Ectodermal cell (in vitro differentiated cells): Measurements from ENCODE around the gene PLXNC1.

Source experiments
- H3K27ac ChIP-seq: 2 replicates; pipeline ENCODE4 v1.7.0; 2013; ENCODE audit warnings: mild to moderate bottlenecking, low read depth, low read length; ENCODE audit not compliant: insufficient read depth, poor library complexity, severe bottlenecking
- H3K27me3 ChIP-seq: 2 replicates; pipeline ENCODE4 v1.7.0; 2013; ENCODE audit warnings: mild to moderate bottlenecking, low read length; ENCODE audit not compliant: insufficient read depth, control insufficient read depth, poor library complexity, severe bottlenecking
- H3K36me3 ChIP-seq: one replicate; pipeline ENCODE4 v1.7.0; 2013; ENCODE audit warnings: low read length; ENCODE audit not compliant: control insufficient read depth, insufficient read depth
- H3K4me1 ChIP-seq: one replicate; pipeline ENCODE4 v1.7.0; 2013; ENCODE audit warnings: low read length; ENCODE audit not compliant: control insufficient read depth, insufficient read depth
- H3K4me3 ChIP-seq: 2 replicates; pipeline ENCODE4 v1.7.0; 2013; ENCODE audit warnings: low read depth, low read length, control low read depth; ENCODE audit not compliant: insufficient read depth
- H3K9me3 ChIP-seq: 2 replicates; pipeline ENCODE4 v1.7.0; 2013; ENCODE audit warnings: mild to moderate bottlenecking, low read length, moderate library complexity; ENCODE audit not compliant: control insufficient read depth
- WGBS, 2 experiments: methylation state at CpG; one replicate each; pipeline ENCODE4 v1.1.7; 2013; ENCODE audit warnings: missing lambda C conversion rate in 2 of 2; 5-methylcytosine and 5-hydroxymethylcytosine counted together

Gene PLXNC1

DNA sequence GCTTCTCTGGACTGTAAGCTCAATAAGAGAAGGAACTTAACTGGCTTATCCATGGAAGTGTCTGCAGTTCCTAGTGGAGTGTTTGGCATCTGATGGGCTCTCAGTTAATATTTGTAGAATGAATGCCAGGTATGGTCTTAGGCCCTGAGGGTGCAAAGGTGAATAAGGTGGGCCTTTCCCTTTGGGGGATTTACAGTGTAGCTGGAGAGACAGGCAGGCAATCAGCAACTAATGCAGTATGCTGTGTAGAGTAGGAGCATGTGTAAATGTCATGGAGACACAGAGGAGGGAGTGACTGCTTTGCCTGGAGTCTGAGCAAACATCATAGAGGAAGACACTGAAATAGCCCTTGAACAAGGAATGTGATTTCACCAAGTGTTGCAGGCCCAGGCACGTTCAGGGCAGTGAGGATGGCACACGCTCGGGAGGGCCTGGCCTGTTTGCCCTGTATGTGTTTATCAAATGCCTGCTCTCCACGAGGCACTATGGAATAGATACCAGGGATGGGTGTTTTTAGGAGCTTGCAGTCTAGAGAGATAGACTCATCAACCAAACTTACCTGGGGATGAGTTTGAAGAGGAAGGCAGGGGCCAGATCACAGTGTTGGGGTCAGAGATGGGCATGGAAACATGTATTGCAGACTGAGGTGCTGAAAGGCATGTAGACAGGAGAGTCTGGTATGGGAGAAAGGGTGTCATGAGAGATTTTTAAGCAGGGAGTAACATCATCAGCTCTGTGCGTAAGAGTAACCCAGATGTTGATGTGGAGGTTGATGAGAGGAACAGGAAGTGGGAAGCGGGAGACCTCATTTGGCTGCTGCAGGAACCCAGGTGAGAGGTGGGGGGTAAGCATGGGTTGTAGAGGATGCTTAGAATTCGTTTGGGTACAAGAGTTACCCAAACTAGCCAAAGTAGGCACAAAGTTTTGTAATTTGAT, 54.1 kb downstream of the PLXNC1 start:
- H3K4me3 ChIP-seq: no peak overlapping the region

DNA sequence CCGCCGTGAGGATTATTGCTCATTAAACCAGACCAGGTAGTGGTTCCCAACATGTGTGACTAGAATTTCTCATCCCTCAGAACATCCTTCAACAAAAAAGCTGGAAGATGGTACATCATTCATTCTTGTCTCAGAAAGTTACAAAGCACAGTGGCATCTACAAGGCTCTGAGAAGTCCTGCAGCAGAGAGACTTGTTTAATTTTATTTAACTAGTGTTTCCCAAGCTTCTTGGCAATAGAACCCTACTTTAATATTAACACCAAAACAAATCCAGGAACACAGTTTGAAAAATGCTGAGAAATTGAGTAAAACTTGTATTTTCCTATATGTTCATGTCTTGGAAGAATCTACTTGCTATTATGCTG, 54.8 kb downstream of the PLXNC1 start:
- H3K4me1 ChIP-seq: no peaks in the 10 kb centered on the region
- H3K9me3 ChIP-seq: no peaks in the 10 kb centered on the region
- no peaks in the 10 kb centered on the region for H3K27me3 ChIP-seq
- no peak overlapping the region for H3K27ac ChIP-seq
- no peaks in the 10 kb centered on the region for H3K36me3 ChIP-seq
- no peak overlapping the region for H3K4me3 ChIP-seq
- WGBS, 2 experiments: 49 to 50% methylated on average over 2 of the region's 2 CpGs

More for the DNA sequence above, 54.1 kb downstream of the PLXNC1 start:
- WGBS, 2 experiments: 93 to 94% methylated on average over 7 of the region's 7 CpGs
- H3K9me3 ChIP-seq: no peaks in the 10 kb centered on the region
- no peak overlapping the region for H3K27ac ChIP-seq
- no peaks in the 10 kb centered on the region for H3K4me1 ChIP-seq
- no peaks in the 10 kb centered on the region for H3K27me3 ChIP-seq
- no peaks in the 10 kb centered on the region for H3K36me3 ChIP-seq

GRCh38 chr12:94203796-94204195, 55.4 kb downstream of the PLXNC1 start:
- Histone ChIP-seq H3K27me3 (no peaks in the 10 kb centered on the region), H3K4me1 (no peaks in the 10 kb centered on the region), H3K27ac (no peak overlapping the region), H3K36me3 (no peaks in the 10 kb centered on the region), H3K9me3 (no peaks in the 10 kb centered on the region), H3K4me3 (no peak overlapping the region)
- 76 to 92% methylated on average over 4 to 5 of the region's 5 CpGs for WGBS, 2 experiments

DNA sequence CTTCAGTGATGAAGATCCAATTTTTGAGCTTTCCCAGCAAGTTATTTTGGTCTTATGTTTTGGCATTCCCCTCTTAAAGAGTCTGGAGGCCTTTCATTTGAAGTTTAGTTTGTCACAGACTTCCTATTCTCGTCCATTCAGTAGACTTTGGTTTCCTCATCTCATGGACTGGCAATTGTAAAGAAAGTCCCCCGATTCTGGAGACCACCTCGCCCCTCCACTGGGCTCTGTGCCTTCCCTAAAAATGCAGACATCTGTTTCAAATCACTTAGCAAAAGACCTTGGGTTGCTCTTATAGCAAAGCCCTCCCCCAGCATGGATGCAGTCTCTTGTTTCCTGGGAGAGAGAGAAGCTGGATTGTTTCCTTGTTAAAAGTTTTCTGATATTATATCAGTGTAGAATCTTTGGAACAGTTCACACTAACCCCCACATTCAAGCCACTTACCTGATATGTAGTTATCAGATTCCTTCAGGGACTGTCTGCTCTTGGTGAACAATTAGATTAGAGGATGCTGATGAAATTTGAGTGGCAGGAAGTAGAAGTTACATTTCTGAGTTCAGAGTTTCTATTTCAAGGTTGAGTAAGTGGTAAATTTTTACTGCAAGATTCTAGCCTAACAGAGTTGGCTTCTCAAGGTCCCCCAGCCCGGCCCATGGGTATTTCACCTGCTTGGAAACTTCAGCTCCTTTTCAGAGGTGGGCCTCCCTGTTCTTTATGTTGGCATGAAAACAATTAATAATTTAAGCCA, 56.3 kb downstream of the PLXNC1 start:
- no peak overlapping the region for H3K4me3 ChIP-seq
- H3K9me3 ChIP-seq: no peaks in the 10 kb centered on the region
- no peaks in the 10 kb centered on the region for H3K4me1 ChIP-seq
- H3K27me3 ChIP-seq: no peaks in the 10 kb centered on the region
- 88 to 97% methylated on average over 4 of the region's 4 CpGs for WGBS, 2 experiments
- no peak overlapping the region for H3K27ac ChIP-seq
- H3K36me3 ChIP-seq: no peaks in the 10 kb centered on the region

DNA sequence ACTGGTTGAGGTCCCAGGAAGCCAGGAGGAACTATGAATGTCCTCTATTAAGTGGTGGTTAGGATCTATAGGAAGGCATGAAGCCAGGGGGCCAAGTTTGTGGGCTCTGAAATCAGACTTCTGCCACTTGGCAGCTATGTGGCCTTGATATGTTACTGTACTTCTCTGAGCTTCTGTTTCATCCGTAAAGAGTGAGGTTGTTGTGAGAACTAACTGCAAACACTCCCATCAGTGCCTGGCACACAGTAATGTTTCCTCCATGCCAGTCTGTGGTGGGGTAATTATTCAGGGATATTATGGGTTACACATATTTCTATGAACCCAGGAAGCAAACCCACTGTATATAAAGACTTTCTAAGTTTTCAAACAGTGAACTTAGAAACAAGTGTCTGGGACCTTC, 57.4 kb downstream of the PLXNC1 start:
- Histone ChIP-seq H3K4me3 (no peak overlapping the region), H3K27ac (no peak overlapping the region), H3K4me1 (no peaks in the 10 kb centered on the region), H3K9me3 (no peaks in the 10 kb centered on the region), H3K36me3 (no peaks in the 10 kb centered on the region), H3K27me3 (no peaks in the 10 kb centered on the region)
- WGBS, 2 experiments: 90 to 100% methylated on average over 1 of the region's 1 CpG

- Histone ChIP-seq H3K36me3 (no peaks in the 10 kb centered on the region), H3K27ac (no peak overlapping the region), H3K4me1 (no peaks in the 10 kb centered on the region), H3K9me3 (no peaks in the 10 kb centered on the region), H3K27me3 (no peaks in the 10 kb centered on the region), H3K4me3 (no peak overlapping the region)
- WGBS, 2 experiments: 95% methylated on average over 2 of the region's 2 CpGs
These were observed 58.5 kb downstream of the PLXNC1 start for GRCh38 chr12:94206886-94207285.

DNA sequence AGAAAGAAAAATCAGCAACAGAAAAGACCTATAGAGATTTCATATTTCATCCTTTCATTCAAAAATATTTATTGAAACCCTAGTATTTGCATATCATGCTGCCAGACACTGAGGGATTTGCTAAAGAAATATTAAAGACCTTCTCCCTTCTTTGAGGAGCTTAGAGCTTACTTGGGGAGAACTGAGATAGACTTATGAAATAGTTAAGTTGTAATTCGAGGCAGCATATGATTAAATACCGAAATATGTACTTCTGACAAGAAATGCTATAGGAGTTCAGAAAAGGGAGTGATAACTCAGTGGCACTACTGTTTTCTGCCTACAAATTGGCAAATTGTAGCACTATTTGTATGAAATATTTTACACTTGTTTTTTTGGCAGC, 59.1 kb downstream of the PLXNC1 start:
- Histone ChIP-seq H3K4me1 (no peaks in the 10 kb centered on the region), H3K27me3 (no peaks in the 10 kb centered on the region), H3K27ac (no peak overlapping the region), H3K9me3 (no peaks in the 10 kb centered on the region), H3K36me3 (no peaks in the 10 kb centered on the region), H3K4me3 (no peak overlapping the region)
- 83 to 84% methylated on average over 2 of the region's 2 CpGs for WGBS, 2 experiments

- H3K4me1 ChIP-seq: no peaks in the 10 kb centered on the region
- H3K27ac ChIP-seq: no peak overlapping the region
- no peaks in the 10 kb centered on the region for H3K9me3 ChIP-seq
- H3K36me3 ChIP-seq: no peaks in the 10 kb centered on the region
- 93 to 95% methylated on average over 13 to 14 of the region's 14 CpGs for WGBS, 2 experiments
- no peaks in the 10 kb centered on the region for H3K27me3 ChIP-seq
- H3K4me3 ChIP-seq: no peak overlapping the region
These were observed 59.7 kb downstream of the PLXNC1 start for GRCh38 chr12:94207849-94208621.

DNA sequence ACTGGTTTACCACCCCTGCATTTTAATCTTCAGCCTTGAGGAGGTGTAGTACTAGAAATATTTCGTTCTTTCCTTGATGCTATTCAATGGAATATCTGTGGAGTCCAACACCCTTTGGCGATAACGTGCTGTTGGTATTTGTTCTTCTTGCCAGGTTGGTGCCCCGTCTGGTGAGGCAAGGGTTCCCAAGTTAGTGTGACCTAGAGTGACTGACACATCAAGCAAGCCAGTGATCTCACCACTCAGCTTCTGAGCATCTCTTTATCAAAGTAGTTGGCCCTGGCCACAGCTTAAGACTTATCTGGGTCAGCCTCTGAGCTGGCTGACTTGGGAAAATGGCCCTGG, 60.2 kb downstream of the PLXNC1 start:
- no peaks in the 10 kb centered on the region for H3K36me3 ChIP-seq
- no peak overlapping the region for H3K4me3 ChIP-seq
- 94 to 95% methylated on average over 4 of the region's 4 CpGs for WGBS, 2 experiments
- no peaks in the 10 kb centered on the region for H3K4me1 ChIP-seq
- no peaks in the 10 kb centered on the region for H3K9me3 ChIP-seq
- no peak overlapping the region for H3K27ac ChIP-seq
- H3K27me3 ChIP-seq: no peaks in the 10 kb centered on the region

- 89 to 94% methylated on average over 8 of the region's 8 CpGs for WGBS, 2 experiments
- Histone ChIP-seq H3K4me3 (no peak overlapping the region), H3K27me3 (no peaks in the 10 kb centered on the region), H3K36me3 (no peaks in the 10 kb centered on the region), H3K9me3 (no peaks in the 10 kb centered on the region), H3K4me1 (no peaks in the 10 kb centered on the region), H3K27ac (no peak overlapping the region)
These were observed 60.9 kb downstream of the PLXNC1 start for GRCh38 chr12:94209240-94209639.
